Epidermal melanocyte (primary cell): ENCODE results near the gene STOML3.
"Not testable (repeated sequence)": the region's sequence is repeated elsewhere in the genome, so short reads cannot be mapped to it uniquely, and the experiment has no call there.

Experiments
- DNase-seq: peaks from one replicate; pipeline ENCODE4 v3.0.0; 2011; ENCODE audit warnings: low spot score; ENCODE audit not compliant: insufficient read length

STOML3 gene, protein sequence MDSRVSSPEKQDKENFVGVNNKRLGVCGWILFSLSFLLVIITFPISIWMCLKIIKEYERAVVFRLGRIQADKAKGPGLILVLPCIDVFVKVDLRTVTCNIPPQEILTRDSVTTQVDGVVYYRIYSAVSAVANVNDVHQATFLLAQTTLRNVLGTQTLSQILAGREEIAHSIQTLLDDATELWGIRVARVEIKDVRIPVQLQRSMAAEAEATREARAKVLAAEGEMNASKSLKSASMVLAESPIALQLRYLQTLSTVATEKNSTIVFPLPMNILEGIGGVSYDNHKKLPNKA

DNA sequence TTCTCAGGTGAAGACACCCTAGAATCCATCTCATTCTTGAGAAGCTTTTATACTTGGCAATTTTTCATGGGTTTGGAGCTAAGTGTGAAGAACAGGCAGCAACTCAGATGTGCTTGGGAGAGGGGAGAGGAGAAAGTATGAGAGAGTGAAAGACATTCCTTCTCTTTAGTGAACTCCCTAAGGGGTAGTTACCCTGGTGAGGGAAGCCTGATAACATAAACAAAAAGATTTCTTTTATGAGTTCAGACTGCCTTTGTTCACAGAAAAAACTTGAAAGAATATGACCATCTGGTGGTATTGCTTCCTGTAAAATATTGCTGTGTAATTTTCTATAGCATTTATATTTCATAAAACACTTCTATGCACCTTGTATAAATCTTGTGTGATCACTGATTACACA, at the start of gene STOML3:
Gene STOML3 (minus strand): TSS at position 139 of the 400 bp plus-strand sequence. CDS start 110 bp downstream, at position 29.
- no peak for DNase-seq

DNA sequence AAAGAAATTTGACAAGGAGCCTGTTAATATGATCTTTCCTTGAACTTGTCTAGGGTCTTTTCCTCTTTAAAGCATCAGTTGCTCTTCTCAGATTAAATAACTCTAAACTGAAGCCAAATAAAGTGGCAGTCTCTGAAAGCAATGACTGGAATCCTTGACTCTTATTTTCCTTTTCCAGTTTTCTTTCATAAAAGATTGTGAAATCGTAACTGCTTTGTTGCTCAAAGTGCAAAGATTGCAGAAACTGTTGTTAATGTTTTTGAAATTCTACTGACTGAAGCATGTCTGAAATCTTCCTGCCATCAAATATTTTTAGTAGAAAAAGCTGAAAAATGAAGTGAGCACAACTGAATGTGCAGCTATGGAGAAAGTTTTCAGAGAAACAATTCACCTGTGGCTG, 49.6 kb upstream of the STOML3 start:
- DNase-seq: no peak

DNA sequence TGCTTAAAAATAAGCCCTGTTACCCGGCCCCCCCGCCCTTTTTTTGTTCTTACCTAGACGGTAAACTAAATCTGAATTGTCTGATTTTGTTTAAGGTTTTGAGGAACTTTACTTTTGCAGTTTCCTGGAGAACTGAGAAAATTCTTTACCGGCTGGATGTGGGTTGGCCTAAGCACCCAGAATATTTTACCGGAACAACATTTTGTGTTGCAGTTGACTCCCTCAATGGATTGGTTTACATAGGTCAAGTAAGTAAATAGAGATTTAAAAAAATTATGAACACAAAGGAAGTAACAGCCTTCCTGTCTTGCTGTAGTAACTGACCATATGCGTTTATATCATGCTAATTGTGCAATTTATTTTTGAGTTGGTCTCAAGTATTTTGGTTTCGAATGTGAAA, 48.4 kb upstream of the STOML3 start:
- no peak for DNase-seq

DNA sequence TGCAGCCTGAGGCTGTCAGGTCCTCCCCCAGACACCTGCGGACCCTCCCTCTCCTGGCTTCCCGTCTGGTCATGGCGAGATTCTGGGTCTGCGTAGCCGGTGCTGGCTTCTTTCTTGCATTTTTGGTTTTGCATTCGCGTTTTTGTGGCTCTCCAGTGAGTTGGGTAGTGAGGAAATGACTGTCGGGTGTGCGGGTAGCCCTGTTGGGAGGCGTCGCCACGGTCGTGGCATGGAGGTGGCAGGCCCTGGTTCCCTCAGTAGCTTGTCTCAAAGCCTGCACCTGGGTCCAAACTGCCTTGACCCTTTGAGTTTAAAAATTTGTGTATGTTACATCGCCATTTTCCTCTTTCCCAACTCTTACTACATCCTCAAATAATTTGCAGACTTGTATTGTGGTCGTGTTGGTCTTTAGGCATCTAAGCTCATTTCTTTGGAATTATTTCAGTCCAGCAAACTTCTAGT, 48.0 kb upstream of the STOML3 start:
- no peak for DNase-seq

DNA sequence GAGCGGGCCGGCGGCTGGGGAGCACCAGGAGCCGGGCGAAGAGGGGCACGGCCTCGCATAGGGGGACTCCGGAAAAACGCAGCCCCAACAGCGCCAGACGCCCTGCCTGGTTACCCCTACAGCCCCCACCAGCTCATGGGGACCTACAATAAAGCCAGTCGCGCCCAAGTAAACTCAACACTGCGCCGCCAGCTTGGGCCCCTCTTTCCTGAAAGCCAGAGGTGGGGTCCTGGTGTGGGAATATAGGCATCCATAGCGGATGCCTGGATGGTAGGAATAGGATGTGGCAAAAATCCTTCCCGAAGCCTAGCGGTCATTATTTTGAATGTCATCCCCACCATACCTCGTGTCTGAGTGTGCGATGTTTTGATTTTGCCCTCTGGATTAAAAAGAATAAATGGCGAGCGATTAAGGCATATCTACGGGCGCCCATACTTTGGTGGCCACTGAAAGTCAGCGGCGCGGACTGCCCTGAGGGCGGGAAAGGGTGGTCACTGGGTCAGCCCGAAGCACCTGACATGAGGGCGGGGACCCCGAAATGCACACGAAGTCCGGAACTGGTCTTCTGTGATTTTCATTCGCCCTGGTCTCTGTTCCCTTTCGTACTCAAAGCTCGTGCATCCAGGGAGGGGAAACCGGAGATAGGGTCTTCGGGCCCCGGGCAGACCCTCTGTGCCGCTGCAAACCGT, 47.4 kb upstream of the STOML3 start, which contains the start of the genes NHLRC3 and PROSER1:
Gene NHLRC3 (plus strand): TSS at position 577 of the 689 bp plus-strand sequence. CDS start 184 bp downstream, outside the sequence.
Gene PROSER1 (minus strand): TSS at position 210 of the 689 bp plus-strand sequence. CDS start 847 bp downstream, outside the sequence.
- DNase-seq: peak; percentile 24

DNA sequence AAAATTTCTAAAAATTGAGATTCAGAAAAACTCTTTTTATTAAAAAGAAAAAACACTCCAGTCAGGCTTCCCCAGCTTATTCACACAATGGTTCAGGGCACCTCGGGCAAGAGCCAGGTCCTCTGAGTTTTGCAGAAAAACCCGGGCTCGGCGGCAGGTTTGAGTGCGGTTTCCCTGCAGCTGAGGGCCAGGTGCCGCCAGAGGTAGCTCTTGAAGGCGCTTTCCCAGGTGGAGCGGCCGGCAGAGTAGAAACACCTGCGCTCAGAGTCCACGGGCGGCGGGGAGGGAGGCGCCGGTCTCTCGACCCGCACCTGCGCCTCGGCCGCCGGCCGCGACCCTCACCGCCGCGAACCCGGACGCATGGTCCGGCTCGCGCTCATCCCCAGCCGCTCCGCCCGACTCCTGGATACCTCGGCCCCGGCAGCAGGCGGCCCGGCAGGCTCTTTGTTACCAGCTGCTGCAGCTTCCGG, 46.8 kb upstream of the STOML3 start:
- no peak for DNase-seq

DNA sequence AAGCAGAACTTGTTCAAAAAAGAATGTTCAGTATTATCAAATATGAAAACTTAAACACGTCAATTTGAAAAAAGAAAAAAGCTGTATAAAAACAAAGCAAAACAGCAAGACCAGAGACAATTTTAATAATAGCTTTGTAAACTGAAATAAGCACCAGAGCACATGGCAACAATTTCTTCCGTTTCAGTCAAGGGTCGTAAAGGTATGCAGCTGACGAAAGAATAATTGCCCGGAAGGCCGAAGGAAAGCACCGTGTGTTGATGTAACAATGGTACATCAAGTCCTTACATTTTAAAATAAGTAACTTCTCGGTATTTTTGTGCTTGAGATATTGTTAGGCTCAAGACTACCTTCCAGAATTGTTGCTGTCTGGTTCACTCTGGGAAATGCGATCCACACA, 45.6 kb upstream of the STOML3 start:
- DNase-seq: no peak

DNA sequence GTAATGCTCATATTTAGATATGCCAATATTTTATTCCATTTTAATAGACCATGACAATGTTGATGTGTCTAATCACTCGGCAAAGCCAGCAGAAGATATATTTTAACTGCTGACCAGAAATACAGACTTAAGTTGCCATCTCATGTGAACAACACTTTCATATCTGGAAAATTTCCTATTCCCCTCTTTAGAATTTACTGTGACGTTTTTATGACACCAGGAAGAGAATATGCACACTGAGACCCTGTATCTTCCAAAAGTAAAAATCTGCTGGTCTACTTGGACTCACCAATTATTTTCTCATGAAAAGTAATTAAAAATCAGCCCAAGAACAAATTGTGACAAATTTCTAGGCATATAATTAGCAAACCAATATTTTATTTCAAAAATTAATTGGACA, 45.2 kb upstream of the STOML3 start:
- no peak for DNase-seq

DNA sequence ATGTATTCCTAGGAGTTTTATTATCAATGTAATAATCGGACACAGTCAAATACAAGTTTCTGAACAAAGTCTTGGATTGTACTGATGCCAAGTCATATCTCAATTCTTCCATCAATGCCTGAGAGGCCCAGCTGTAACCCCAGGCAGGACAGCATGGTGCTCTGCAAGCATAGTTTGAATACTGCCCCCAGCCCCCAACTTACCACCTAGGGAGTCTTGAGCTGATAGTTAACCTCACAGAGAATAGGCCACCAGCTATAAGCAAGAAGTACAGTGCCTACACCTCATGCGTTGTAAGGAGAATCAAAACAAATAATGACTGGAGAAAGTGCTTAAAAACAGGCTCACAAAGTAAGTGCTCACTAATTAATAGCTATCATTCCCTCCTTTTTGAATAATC, 44.6 kb upstream of the STOML3 start:
- no peak for DNase-seq

DNA sequence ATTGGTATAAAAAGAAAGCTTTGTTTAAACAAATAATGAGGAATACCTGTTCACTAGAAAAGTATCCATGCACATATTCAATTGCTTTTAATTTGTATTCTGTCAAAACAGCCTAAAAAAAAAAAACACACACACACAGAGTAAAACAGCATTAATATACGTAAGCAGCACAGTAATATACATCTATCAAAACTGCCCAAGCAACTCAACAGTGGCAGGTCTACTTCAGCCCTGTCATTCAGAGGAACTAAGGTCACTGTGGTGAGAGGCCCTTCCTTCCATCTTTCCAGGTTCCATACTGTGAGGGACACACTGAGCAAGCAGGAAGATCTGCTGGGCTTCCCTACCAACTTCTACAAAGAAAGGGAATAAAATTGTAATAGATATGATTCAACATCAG, 43.5 kb upstream of the STOML3 start:
- no peak for DNase-seq

DNA sequence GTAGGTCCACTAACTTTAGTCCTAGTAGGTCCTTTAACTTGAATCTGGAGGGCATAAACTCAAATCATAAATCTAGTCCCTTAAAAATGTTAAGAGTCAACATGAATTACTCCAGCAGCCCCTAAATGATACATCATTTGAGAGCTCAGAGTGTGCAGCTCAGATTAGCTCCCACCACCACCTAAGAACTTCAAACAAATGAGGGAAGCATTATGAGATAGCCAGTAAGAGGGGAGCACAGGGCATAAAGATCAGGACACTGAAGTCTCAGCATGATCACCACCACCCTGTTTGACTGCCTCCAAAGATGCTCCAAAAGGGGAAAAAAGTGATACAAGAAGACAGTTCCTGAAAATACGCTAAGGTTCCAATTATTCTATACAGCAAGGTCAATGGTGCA, 41.5 kb upstream of the STOML3 start:
- DNase-seq: no peak

DNA sequence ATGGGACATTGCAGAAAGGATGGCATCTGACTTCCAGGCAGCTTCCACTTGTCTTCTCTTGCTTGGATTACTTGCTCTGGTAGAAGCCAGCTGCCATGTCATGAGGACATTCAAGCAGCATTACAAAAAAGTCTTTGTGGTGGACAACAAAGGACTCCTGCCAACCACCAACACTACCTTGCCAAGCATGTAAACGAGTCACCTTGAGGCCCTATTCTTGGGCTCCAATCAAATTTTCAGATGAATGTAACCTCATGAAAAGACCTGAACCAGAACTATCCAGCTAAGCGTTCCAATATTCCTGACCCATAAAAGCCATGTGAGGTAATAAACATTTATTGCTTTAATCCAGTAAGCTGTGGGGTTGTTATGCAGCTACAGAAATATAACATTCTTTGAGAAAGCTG, 34.8 kb upstream of the STOML3 start:
- no peak for DNase-seq

DNA sequence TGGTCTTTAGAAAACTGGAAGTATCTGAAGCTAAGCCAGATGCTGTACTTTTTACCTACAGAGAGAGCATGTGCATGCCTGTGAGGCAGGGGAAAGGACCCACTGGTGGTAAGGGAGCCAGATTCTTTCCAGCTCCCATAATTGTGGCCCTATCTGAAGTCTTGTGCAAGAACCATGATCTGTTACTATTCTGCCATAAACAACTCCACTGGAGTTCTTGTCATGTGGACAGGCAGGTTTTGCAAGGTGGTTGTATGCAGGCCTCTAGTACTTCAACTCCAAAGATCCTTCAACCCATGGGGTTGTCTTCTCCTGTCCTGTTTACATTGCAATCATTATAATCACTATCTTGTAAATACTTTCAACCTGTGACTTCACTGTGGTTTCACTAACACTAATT, 33.1 kb upstream of the STOML3 start:
- DNase-seq: no peak

DNA sequence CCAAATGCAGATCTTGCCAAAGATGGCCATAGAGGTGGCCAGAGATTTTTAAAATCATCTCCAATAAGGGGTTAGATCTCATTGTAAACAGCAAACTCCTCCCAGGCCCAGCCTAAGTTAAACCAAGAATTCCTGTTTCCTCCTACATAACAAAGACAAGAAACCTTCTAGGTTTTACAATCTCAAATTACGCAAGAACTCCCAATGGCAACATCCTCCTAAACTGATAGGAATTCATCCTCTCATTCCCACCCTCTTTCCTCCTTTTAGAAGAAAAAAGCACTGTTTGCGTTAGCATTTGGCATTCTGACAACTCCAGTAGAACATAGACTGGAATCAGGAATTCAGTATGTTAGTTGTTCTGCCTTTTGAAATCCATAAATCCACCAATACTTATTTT, 32.7 kb upstream of the STOML3 start:
- no peak for DNase-seq

DNA sequence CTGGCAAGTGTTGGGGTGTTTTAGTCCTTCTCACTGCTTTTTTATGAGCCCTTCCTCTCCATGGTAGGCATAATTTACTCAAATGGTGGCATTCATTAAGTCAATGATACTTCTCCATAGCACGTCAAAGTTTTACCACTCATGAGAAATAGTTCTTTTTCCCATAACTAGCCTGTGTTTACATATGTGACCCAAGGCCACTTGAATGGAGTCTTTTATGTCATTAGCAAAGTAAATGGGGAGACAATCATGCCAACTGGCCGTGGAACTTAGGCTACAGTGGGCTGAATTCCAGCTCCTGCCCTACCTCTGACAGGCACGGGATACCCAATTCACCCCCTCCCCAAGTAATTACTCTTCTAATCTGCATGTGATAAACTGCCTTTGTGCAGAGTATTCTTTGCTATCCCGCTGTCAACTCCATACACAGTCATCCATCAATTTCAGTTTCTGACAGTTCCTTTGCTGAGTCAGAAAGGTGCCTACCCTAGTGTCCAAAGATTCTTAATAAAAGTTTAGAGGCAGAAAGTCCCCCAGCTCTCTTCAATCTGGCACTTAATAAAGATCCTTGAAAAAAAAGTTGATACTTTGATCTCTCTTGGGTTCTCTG, 30.3 kb upstream of the STOML3 start:
- DNase-seq: no peak

DNA sequence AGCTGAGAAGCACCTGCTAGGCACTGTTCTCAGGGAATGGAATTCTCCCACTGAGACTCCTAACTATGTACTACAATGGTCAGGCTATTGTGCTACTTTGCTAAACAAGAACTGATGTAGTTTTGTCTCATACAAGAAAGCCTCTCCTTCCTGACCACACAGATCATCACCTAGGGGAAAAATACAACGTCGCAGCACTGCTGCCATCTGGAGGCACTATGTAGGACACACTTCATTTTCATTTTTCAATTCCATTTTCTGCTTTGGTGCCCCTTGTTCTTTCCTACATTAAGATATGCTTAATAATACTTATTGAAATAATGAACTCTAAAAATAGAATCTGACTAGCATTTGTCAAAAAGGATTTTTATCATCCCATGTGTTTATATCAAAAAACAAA, 26.2 kb upstream of the STOML3 start:
- DNase-seq: peak; percentile 28

DNA sequence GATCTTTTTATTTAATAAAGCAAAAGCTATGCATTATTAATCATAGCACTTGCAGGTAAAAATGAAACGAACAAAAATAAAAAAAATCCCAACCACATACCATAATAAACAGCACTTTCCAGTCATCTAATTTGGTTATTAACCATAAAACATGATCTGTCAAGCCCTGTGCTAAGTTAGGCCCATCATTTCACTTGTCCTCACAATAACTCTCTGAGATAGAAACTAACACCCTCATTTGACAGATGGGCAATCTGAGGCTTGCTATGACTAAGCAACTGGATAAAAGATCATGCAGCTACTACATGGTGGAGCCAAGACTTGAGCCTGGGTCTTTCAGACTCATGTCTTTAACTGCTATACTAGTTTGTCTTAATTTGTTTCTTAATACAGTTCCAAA, 25.5 kb upstream of the STOML3 start:
- DNase-seq: no peak

DNA sequence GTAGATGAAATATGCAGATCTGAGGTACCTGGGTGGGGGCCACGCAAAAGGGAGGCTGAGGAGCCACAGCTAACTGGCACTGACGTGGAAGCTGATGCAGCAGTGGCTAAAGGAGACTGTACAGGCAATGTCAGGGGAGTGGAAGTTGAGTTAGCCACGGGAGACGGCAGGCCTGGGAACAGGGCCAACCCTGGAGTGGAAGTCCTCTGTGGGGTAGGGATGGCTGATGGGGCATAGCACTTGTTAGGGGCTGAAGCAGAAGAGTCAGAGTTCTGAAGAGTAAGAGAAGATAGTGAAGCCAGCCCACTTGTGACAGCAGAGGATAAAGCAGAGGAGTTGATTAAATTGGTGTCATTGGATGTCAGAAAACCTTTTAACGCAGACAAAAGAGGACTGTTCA, 22.8 kb upstream of the STOML3 start:
- DNase-seq: no peak

DNA sequence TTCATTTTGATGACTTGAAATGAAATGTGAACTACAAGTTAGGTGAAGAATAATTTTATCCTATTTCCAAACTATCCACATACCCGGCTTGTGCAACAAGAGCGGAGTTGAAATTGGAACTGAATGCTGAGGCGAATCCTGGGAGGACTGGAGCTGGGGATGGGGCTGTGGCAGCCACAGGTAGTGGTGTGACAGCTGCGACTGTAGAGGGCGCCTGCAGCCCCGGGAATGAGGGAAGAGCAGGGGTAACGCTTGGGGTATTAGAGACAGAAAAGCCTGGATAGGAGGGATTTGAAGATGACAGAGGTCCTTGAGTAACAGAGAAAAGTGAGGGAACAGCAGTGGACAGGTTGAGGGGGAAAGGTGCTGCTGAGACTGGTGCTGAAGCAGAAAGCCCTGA, 22.0 kb upstream of the STOML3 start:
- no peak for DNase-seq

DNA sequence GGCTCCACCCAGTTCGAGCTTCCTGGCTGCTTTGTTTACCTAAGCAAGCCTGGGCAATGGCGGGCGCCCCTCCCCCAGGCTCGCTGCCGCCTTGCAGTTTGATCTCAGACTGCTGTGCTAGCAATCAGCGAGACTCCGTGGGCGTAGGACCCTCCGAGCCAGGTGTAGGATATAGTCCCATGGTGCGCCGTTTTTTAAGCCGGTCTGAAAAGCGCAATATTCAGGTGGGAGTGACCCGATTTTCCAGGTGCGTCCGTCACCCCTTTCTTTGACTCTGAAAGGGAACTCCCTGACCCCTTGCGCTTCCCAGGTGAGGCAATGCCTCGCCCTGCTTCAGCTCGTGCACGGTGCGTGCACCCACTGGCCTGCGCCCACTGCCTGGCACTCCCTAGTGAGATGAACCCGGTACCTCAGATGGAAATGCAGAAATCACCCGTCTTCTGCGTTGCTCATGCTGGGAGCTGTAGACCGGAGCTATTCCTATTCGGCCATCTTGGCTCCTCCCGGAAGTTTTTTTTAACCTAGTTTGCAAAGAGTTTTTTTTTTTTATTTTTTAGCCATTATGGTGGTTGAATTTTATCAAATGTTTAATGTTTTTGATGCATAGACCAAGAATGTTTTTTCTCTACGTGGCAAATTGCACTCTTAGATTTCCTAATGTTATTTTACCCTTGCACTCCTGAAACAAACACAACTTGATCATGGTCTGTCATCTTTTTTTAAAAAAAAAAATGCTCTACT, 15.9 kb upstream of the STOML3 start:
- DNase-seq: not testable (repeated sequence)

DNA sequence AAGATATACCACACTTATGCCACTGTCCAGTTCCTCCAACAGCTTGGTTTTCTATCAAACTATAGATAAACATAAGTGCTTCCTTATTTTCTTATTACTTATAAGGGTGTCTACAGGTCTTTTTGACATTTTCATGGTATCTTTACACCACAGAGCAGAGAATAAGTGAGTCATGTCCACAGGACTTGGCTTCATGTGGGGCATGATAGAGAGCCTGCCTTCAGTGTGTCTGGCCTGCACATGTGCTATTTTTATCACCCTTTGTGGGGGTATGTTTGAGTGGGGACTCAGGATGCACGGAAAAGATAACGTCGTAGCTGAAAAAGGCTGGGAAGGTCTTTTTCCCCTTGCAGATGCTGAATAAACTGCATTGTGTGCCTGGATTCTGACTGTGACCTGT, 8.1 kb upstream of the STOML3 start:
- no peak for DNase-seq

DNA sequence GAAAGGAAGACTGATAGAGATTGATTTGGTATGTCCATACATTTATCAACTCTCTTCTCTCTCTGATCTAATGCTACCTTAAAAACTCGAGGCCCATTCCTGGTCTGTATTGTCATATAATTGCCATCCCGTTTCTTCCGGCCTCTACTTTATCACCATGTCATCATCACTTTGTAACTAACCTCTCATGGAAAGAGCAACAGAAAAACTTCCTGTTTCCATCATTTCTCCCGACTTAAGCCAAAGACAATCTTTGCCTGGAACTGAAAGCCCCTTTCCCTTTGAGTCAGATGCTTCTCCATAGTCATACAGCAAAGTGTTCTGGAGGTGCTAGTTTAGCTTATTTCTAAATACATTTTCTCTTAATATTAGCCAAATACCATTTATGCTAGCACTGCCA, 2.8 kb upstream of the STOML3 start:
- no peak for DNase-seq
